HepG2 (cell line): ENCODE results near the gene ZNF581. TPM values are rescaled to one million over a fixed set of nuclear protein-coding genes. Genes with fewer than 3 reads are reported as not detected.

ENCODE experiments used
- AGO2 ChIP-seq: fragments of 200-400 bp; formaldehyde crosslinking; optimal IDR thresholded peaks from 2 replicates; pipeline ENCODE3; 2017; ENCODE audit warnings: mild to moderate bottlenecking, low read depth, low read length, moderate library complexity
- KAT8 ChIP-seq: IDR thresholded peaks from 2 replicates; pipeline ENCODE4 v1.6.1; 2016; ENCODE audit warnings: missing genetic modification reagents, missing compliant biosample characterization
- KDM4B ChIP-seq: sonication (generic); formaldehyde crosslinking; IDR thresholded peaks from 2 replicates; pipeline ENCODE4 v1.4.0; 2020; ENCODE audit warnings: missing genetic modification reagents
- MED1 ChIP-seq: sonication (generic); formaldehyde crosslinking; IDR thresholded peaks from 2 replicates; pipeline ENCODE4 v1.4.0; 2020; ENCODE audit warnings: missing genetic modification reagents
- PTBP1 ChIP-seq: fragments of 200-400 bp; formaldehyde crosslinking; IDR thresholded peaks from 2 replicates; pipeline ENCODE4 v1.6.1; 2018; ENCODE audit warnings: low read length, low read depth; ENCODE audit not compliant: poor library complexity, severe bottlenecking
- SCMH1 ChIP-seq: sonication (generic); formaldehyde crosslinking; IDR thresholded peaks from 2 replicates; pipeline ENCODE4 v1.9.0; 2021; ENCODE audit warnings: missing genetic modification reagents, mild to moderate bottlenecking, borderline replicate concordance
- ZBTB8A ChIP-seq: sonication (generic); formaldehyde crosslinking; IDR thresholded peaks from 2 replicates; pipeline ENCODE4 v1.4.0; 2020; ENCODE audit warnings: mild to moderate bottlenecking, low read depth, missing genetic modification reagents, borderline replicate concordance
- ZNF329 ChIP-seq: sonication (generic); formaldehyde crosslinking; IDR thresholded peaks from 2 replicates; pipeline ENCODE4 v1.9.0; 2021; ENCODE audit warnings: low read depth, mild to moderate bottlenecking, missing genetic modification reagents
- ZNF362 ChIP-seq: sonication (generic); formaldehyde crosslinking; IDR thresholded peaks from 2 replicates; pipeline ENCODE4 v1.4.0; 2020; ENCODE audit warnings: missing genetic modification reagents, mild to moderate bottlenecking, borderline replicate concordance
- ZNF383 ChIP-seq: sonication (generic); formaldehyde crosslinking; IDR thresholded peaks from 2 replicates; pipeline ENCODE4 v1.4.0; 2020; ENCODE audit warnings: missing genetic modification reagents, mild to moderate bottlenecking, borderline replicate concordance
- ZNF572 ChIP-seq: sonication (generic); formaldehyde crosslinking; IDR thresholded peaks from 2 replicates; pipeline ENCODE4 v1.5.1; 2020; ENCODE audit warnings: mild to moderate bottlenecking, missing genetic modification reagents
- ZNF720 ChIP-seq: sonication (generic); formaldehyde crosslinking; IDR thresholded peaks from 2 replicates; pipeline ENCODE4 v1.4.0; 2020; ENCODE audit warnings: missing genetic modification reagents
- ZNF740 ChIP-seq: sonication (generic); formaldehyde crosslinking; IDR thresholded peaks from 2 replicates; pipeline ENCODE4 v1.4.0; 2020; ENCODE audit warnings: missing genetic modification reagents
- ZSCAN25 ChIP-seq: sonication (generic); formaldehyde crosslinking; IDR thresholded peaks from 2 replicates; pipeline ENCODE4 v1.8.0; 2022; ENCODE audit warnings: mild to moderate bottlenecking, missing genetic modification reagents
- polyA plus RNA-seq, 8 experiments: library from polyadenylated mRNA; depleted of rRNA in 3 of 8; stranded (reverse) in 7 of 8; unstranded in 1 of 8; fragments of >200 nt; fragmentation: Illumina TruSeq in 4 of 8; extraction: Trizol in 4 of 8; gene quantifications; 2 replicates each; pipeline versions ENCODE4 v1.2.1 to v1.2.3, GENCODE V29; 2011 to 2016; ENCODE audit warnings: low read depth in 4 of 8, missing spikeins in 1 of 8, mixed read lengths in 1 of 8; ENCODE audit not compliant: insufficient read depth in 1 of 8
- total RNA-seq, 5 experiments: library from RNA; depleted of rRNA; stranded (reverse); fragments of >200 nt; fragmentation: Illumina TruSeq; extraction: Trizol; gene quantifications; 2 replicates each; pipeline ENCODE4 v1.2.3, GENCODE V29; 2016; ENCODE audit warnings: low read depth in 1 of 5
- TF ChIP-seq, protein P1 (sequence below): sonication (generic); formaldehyde crosslinking; conservative IDR thresholded peaks from 2 replicates; pipeline ENCODE4 v1.4.0; 2020; ENCODE audit warnings: missing genetic modification reagents
- TF ChIP-seq, protein P2 (sequence below): sonication (generic); formaldehyde crosslinking; IDR thresholded peaks from 2 replicates; pipeline ENCODE4 v1.4.0; 2020; ENCODE audit warnings: missing genetic modification reagents, borderline replicate concordance
- TF ChIP-seq, protein P3 (sequence below): sonication (generic); formaldehyde crosslinking; IDR thresholded peaks from 2 replicates; pipeline ENCODE4 v1.4.0; 2020; ENCODE audit warnings: mild to moderate bottlenecking, missing genetic modification reagents, borderline replicate concordance
- TF ChIP-seq, protein P4 (sequence below): IDR thresholded peaks from 2 replicates; pipeline ENCODE4 v1.6.1; 2012; ENCODE audit warnings: low read depth, low read length, improper control_type of control experiment

ZNF581 gene
- total and polyA plus RNA-seq, 2 of the 13 experiments (the other 11 are each of a cell fraction or from before 2014, with no cell fraction given) = 19.6 to 49.5 TPM

DNA sequence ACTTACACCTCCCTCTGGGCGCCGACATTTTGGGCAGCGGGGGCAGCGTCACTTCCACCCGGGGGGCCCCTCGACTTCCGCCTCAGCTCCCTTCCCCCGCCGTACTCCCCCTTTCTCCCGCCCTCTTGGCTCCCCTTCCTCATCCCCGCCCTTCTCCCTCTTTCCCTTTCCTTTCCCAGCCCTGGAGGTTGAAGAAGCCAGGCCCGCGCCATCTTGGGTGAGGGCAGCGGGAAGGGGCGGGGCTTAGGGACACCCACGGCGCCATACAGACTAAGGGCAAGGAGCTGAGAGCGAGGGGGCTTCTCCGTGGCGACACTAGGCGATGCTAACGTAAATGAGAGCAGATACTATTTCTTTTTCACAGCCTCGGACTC lies 44.0 kb upstream of the ZNF581 start, which contains the start of gene FIZ1 (continued):
- TF ChIP-seq, protein P1, sequence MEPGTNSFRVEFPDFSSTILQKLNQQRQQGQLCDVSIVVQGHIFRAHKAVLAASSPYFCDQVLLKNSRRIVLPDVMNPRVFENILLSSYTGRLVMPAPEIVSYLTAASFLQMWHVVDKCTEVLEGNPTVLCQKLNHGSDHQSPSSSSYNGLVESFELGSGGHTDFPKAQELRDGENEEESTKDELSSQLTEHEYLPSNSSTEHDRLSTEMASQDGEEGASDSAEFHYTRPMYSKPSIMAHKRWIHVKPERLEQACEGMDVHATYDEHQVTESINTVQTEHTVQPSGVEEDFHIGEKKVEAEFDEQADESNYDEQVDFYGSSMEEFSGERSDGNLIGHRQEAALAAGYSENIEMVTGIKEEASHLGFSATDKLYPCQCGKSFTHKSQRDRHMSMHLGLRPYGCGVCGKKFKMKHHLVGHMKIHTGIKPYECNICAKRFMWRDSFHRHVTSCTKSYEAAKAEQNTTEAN (CRISPR knock-in tag) = no peak; the same call in 1 of the 2 replicates
- TF ChIP-seq, protein P2, sequence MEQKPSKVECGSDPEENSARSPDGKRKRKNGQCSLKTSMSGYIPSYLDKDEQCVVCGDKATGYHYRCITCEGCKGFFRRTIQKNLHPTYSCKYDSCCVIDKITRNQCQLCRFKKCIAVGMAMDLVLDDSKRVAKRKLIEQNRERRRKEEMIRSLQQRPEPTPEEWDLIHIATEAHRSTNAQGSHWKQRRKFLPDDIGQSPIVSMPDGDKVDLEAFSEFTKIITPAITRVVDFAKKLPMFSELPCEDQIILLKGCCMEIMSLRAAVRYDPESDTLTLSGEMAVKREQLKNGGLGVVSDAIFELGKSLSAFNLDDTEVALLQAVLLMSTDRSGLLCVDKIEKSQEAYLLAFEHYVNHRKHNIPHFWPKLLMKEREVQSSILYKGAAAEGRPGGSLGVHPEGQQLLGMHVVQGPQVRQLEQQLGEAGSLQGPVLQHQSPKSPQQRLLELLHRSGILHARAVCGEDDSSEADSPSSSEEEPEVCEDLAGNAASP (CRISPR knock-in tag) = peak; percentile 50
- TF ChIP-seq ZSCAN25 (no peak; the same call in 1 of the 2 replicates), ZNF740 (CRISPR knock-in tag) (0 out of 2 replicates have a peak, but pooled peaks have one; percentile 9), ZNF329 (CRISPR knock-in tag) (no peak), MED1 (CRISPR knock-in tag) (no peak; the same call in 1 of the 2 replicates), KAT8 (CRISPR knock-in tag) (peak; percentile 91; the same call in 1 of the 2 replicates), ZNF362 (CRISPR knock-in tag) (peak; percentile 32; the same call in 1 of the 2 replicates), ZBTB8A (CRISPR knock-in tag) (no peak), ZNF383 (no peak), PTBP1 (no peak), ZNF572 (CRISPR knock-in tag) (no peak), ZNF720 (no peak), AGO2 (peak; percentile 61), KDM4B (no peak), SCMH1 (CRISPR knock-in tag) (no peak)
- TF ChIP-seq, protein P3, sequence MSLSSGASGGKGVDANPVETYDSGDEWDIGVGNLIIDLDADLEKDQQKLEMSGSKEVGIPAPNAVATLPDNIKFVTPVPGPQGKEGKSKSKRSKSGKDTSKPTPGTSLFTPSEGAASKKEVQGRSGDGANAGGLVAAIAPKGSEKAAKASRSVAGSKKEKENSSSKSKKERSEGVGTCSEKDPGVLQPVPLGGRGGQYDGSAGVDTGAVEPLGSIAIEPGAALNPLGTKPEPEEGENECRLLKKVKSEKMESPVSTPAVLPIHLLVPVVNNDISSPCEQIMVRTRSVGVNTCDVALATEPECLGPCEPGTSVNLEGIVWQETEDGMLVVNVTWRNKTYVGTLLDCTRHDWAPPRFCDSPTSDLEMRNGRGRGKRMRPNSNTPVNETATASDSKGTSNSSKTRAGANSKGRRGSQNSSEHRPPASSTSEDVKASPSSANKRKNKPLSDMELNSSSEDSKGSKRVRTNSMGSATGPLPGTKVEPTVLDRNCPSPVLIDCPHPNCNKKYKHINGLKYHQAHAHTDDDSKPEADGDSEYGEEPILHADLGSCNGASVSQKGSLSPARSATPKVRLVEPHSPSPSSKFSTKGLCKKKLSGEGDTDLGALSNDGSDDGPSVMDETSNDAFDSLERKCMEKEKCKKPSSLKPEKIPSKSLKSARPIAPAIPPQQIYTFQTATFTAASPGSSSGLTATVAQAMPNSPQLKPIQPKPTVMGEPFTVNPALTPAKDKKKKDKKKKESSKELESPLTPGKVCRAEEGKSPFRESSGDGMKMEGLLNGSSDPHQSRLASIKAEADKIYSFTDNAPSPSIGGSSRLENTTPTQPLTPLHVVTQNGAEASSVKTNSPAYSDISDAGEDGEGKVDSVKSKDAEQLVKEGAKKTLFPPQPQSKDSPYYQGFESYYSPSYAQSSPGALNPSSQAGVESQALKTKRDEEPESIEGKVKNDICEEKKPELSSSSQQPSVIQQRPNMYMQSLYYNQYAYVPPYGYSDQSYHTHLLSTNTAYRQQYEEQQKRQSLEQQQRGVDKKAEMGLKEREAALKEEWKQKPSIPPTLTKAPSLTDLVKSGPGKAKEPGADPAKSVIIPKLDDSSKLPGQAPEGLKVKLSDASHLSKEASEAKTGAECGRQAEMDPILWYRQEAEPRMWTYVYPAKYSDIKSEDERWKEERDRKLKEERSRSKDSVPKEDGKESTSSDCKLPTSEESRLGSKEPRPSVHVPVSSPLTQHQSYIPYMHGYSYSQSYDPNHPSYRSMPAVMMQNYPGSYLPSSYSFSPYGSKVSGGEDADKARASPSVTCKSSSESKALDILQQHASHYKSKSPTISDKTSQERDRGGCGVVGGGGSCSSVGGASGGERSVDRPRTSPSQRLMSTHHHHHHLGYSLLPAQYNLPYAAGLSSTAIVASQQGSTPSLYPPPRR (CRISPR knock-in tag) = no peak
- TF ChIP-seq, protein P4, sequence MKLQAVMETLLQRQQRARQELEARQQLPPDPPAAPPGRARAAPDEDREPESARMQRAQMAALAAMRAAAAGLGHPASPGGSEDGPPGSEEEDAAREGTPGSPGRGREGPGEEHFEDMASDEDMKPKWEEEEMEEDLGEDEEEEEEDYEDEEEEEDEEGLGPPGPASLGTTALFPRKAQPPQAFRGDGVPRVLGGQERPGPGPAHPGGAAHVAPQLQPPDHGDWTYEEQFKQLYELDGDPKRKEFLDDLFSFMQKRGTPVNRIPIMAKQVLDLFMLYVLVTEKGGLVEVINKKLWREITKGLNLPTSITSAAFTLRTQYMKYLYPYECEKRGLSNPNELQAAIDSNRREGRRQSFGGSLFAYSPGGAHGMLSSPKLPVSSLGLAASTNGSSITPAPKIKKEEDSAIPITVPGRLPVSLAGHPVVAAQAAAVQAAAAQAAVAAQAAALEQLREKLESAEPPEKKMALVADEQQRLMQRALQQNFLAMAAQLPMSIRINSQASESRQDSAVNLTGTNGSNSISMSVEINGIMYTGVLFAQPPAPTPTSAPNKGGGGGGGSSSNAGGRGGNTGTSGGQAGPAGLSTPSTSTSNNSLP = no peak
